UCSD-AML1 (cell line): Measurements from ENCODE around the gene BTBD19.
"Not testable (repeated sequence)": the region's sequence is repeated elsewhere in the genome, so short reads cannot be mapped to it uniquely, and the experiment has no call there.

ENCODE experiments used
- DNase-seq: peaks from one replicate; lab custom pipeline; 2025; ENCODE audit not compliant: unreplicated experiment; lab: John Stamatoyannopoulos, UW

The BTBD19 gene

GRCh38 chr1:44828003-44828651 is 19.8 kb downstream of the BTBD19 start:
- no peak for DNase-seq

GRCh38 chr1:44828841-44829440 is 20.6 kb downstream of the BTBD19 start:
- no peak for DNase-seq

GRCh38 chr1:44829506-44830384 is 21.4 kb downstream of the BTBD19 start:
- peak; percentile 53 for DNase-seq

- DNase-seq, result no peak
Observed at GRCh38 chr1:44830900-44831304, 22.6 kb downstream of the BTBD19 start.

- DNase-seq, result no peak
Observed at GRCh38 chr1:44831516-44831915, 23.2 kb downstream of the BTBD19 start.

GRCh38 chr1:44832056-44832705 is 23.9 kb downstream of the BTBD19 start:
- DNase-seq, result no peak

- DNase-seq, result no peak
Observed at GRCh38 chr1:44834328-44834727, 26.0 kb downstream of the BTBD19 start.

- DNase-seq, result peak; percentile 82
Observed at GRCh38 chr1:44835738-44836675, 27.7 kb downstream of the BTBD19 start.

- not testable (repeated sequence) for DNase-seq
Observed at GRCh38 chr1:44838294-44838693, 30.0 kb downstream of the BTBD19 start.

- no peak for DNase-seq
Observed at GRCh38 chr1:44839576-44839975, 31.3 kb downstream of the BTBD19 start.

GRCh38 chr1:44842486-44842861 is 34.2 kb downstream of the BTBD19 start:
- DNase-seq, result no peak

GRCh38 chr1:44842862-44843655 is 34.7 kb downstream of the BTBD19 start, which contains the start of gene PTCH2:
TSS of gene PTCH2 (minus strand) at chr1:44843253. CDS start at chr1:44842932, 321 bp downstream.
- peak; percentile 67 for DNase-seq

GRCh38 chr1:44846985-44847384 is 38.7 kb downstream of the BTBD19 start:
- DNase-seq, result no peak

- DNase-seq, result no peak
Observed at GRCh38 chr1:44847845-44848244, 39.5 kb downstream of the BTBD19 start.

GRCh38 chr1:44848456-44849181 is 40.3 kb downstream of the BTBD19 start:
- DNase-seq, result no peak

- no peak for DNase-seq
Observed at GRCh38 chr1:44849575-44850132, 41.3 kb downstream of the BTBD19 start.

GRCh38 chr1:44851308-44851707 is 43.0 kb downstream of the BTBD19 start:
- DNase-seq, result no peak

GRCh38 chr1:44853201-44853600 is 44.9 kb downstream of the BTBD19 start:
- no peak for DNase-seq
